ENCODE data around the gene DIPK1A.
A peak's percentile ranks its signal among the peaks of the same experiment; 100 is the strongest.

DIPK1A gene

GRCh38 chr1:92964998-92965397 is 3.7 kb upstream of the DIPK1A start:
- Histone ChIP-seq H3K27ac (ENCODE audit: low read depth, low read length) (no peak overlapping the region), H3K4me3 (ENCODE audit: low read depth, low read length) (no peak overlapping the region), H3K4me1 (ENCODE audit: control insufficient read depth, insufficient read depth, low read length, unreplicated experiment) (peaks cover 6% of the 10 kb centered on the region), H2AFZ (ENCODE audit: low read length, unreplicated experiment) (no peak overlapping the region), H3K36me3 (ENCODE audit: insufficient read depth, low read length) (no peaks in the 10 kb centered on the region), H3K79me2 (ENCODE audit: control insufficient read depth, insufficient read depth, low read length, unreplicated experiment) (no peaks in the 10 kb centered on the region), H3K27me3 (ENCODE audit: insufficient read depth, low read length) (peaks cover 6% of the 10 kb centered on the region)

- peaks cover 6% of the 10 kb centered on the region for H3K4me1 ChIP-seq (ENCODE audit: control insufficient read depth, insufficient read depth, low read length, unreplicated experiment)
- no peaks in the 10 kb centered on the region for H3K79me2 ChIP-seq (ENCODE audit: control insufficient read depth, insufficient read depth, low read length, unreplicated experiment)
- peaks cover 6% of the 10 kb centered on the region for H3K27me3 ChIP-seq (ENCODE audit: insufficient read depth, low read length)
- no peak overlapping the region for H3K4me3 ChIP-seq (ENCODE audit: low read depth, low read length)
- H2AFZ ChIP-seq (ENCODE audit: low read length, unreplicated experiment), result no peak overlapping the region
- H3K36me3 ChIP-seq (ENCODE audit: insufficient read depth, low read length), result no peaks in the 10 kb centered on the region
- H3K27ac ChIP-seq (ENCODE audit: low read depth, low read length), result no peak overlapping the region
These were observed 3.1 kb upstream of the DIPK1A start for GRCh38 chr1:92964316-92964715.

GRCh38 chr1:92961896-92962752 is 862 bp upstream of the DIPK1A start:
- peaks cover 6% of the 10 kb centered on the region for H3K4me1 ChIP-seq (ENCODE audit: control insufficient read depth, insufficient read depth, low read length, unreplicated experiment)
- peaks cover 6% of the 10 kb centered on the region for H3K27me3 ChIP-seq (ENCODE audit: insufficient read depth, low read length)
- H3K36me3 ChIP-seq (ENCODE audit: insufficient read depth, low read length), result no peaks in the 10 kb centered on the region
- H3K79me2 ChIP-seq (ENCODE audit: control insufficient read depth, insufficient read depth, low read length, unreplicated experiment), result peaks cover 4% of the 10 kb centered on the region
- H3K4me3 ChIP-seq (ENCODE audit: low read depth, low read length), result peak overlapping the region; percentile 97
- H3K27ac ChIP-seq (ENCODE audit: low read depth, low read length), result peak overlapping the region; percentile 54
- H2AFZ ChIP-seq (ENCODE audit: low read length, unreplicated experiment), result peak overlapping the region; percentile 97

GRCh38 chr1:92960395-92961130 is 699 bp downstream of the DIPK1A start:
- Histone ChIP-seq H2AFZ (ENCODE audit: low read length, unreplicated experiment) (peak overlapping the region; percentile 79), H3K79me2 (ENCODE audit: control insufficient read depth, insufficient read depth, low read length, unreplicated experiment) (peaks cover 8% of the 10 kb centered on the region), H3K27ac (ENCODE audit: low read depth, low read length) (peak overlapping the region; percentile 72), H3K4me3 (ENCODE audit: low read depth, low read length) (peak overlapping the region; percentile 97), H3K36me3 (ENCODE audit: insufficient read depth, low read length) (no peaks in the 10 kb centered on the region), H3K4me1 (ENCODE audit: control insufficient read depth, insufficient read depth, low read length, unreplicated experiment) (peaks cover 6% of the 10 kb centered on the region), H3K27me3 (ENCODE audit: insufficient read depth, low read length) (peaks cover 6% of the 10 kb centered on the region)

GRCh38 chr1:92958203-92958970 is 2.9 kb downstream of the DIPK1A start:
- Histone ChIP-seq H3K27ac (ENCODE audit: low read depth, low read length) (no peak overlapping the region), H3K79me2 (ENCODE audit: control insufficient read depth, insufficient read depth, low read length, unreplicated experiment) (peaks cover 8% of the 10 kb centered on the region), H3K4me1 (ENCODE audit: control insufficient read depth, insufficient read depth, low read length, unreplicated experiment) (peaks cover 6% of the 10 kb centered on the region)

GRCh38 chr1:92957030-92957734 is 4.1 kb downstream of the DIPK1A start:
- no peaks in the 10 kb centered on the region for H3K36me3 ChIP-seq (ENCODE audit: insufficient read depth, low read length)
- H3K4me1 ChIP-seq (ENCODE audit: control insufficient read depth, insufficient read depth, low read length, unreplicated experiment), result peaks cover 2% of the 10 kb centered on the region
- no peak overlapping the region for H2AFZ ChIP-seq (ENCODE audit: low read length, unreplicated experiment)
- no peak overlapping the region for H3K4me3 ChIP-seq (ENCODE audit: low read depth, low read length)
- peaks cover 12% of the 10 kb centered on the region for H3K79me2 ChIP-seq (ENCODE audit: control insufficient read depth, insufficient read depth, low read length, unreplicated experiment)
- no peaks in the 10 kb centered on the region for H3K27me3 ChIP-seq (ENCODE audit: insufficient read depth, low read length)
- no peak overlapping the region for H3K27ac ChIP-seq (ENCODE audit: low read depth, low read length)

More at GRCh38 chr1:92958203-92958970, 2.9 kb downstream of the DIPK1A start:
- Histone ChIP-seq H3K36me3 (ENCODE audit: insufficient read depth, low read length) (no peaks in the 10 kb centered on the region), H3K4me3 (ENCODE audit: low read depth, low read length) (no peak overlapping the region), H2AFZ (ENCODE audit: low read length, unreplicated experiment) (no peak overlapping the region), H3K27me3 (ENCODE audit: insufficient read depth, low read length) (no peaks in the 10 kb centered on the region)

- Histone ChIP-seq H3K27ac (ENCODE audit: low read depth, low read length) (no peak overlapping the region), H3K4me1 (ENCODE audit: control insufficient read depth, insufficient read depth, low read length, unreplicated experiment) (peaks cover 9% of the 10 kb centered on the region), H2AFZ (ENCODE audit: low read length, unreplicated experiment) (no peak overlapping the region), H3K4me3 (ENCODE audit: low read depth, low read length) (no peak overlapping the region), H3K79me2 (ENCODE audit: control insufficient read depth, insufficient read depth, low read length, unreplicated experiment) (peaks cover 12% of the 10 kb centered on the region), H3K36me3 (ENCODE audit: insufficient read depth, low read length) (no peaks in the 10 kb centered on the region), H3K27me3 (ENCODE audit: insufficient read depth, low read length) (no peaks in the 10 kb centered on the region)
These were observed 4.8 kb downstream of the DIPK1A start for GRCh38 chr1:92956254-92957029.

GRCh38 chr1:92953491-92953890 is 7.8 kb downstream of the DIPK1A start:
- H3K36me3 ChIP-seq (ENCODE audit: insufficient read depth, low read length), result no peaks in the 10 kb centered on the region
- H3K4me1 ChIP-seq (ENCODE audit: control insufficient read depth, insufficient read depth, low read length, unreplicated experiment), result peaks cover 28% of the 10 kb centered on the region
- no peak overlapping the region for H3K4me3 ChIP-seq (ENCODE audit: low read depth, low read length)
- H3K27ac ChIP-seq (ENCODE audit: low read depth, low read length), result no peak overlapping the region
- no peak overlapping the region for H2AFZ ChIP-seq (ENCODE audit: low read length, unreplicated experiment)
- H3K79me2 ChIP-seq (ENCODE audit: control insufficient read depth, insufficient read depth, low read length, unreplicated experiment), result peaks cover 14% of the 10 kb centered on the region
- no peaks in the 10 kb centered on the region for H3K27me3 ChIP-seq (ENCODE audit: insufficient read depth, low read length)

- H3K4me3 ChIP-seq (ENCODE audit: low read depth, low read length), result no peak overlapping the region
- H3K4me1 ChIP-seq (ENCODE audit: control insufficient read depth, insufficient read depth, low read length, unreplicated experiment), result peaks cover 28% of the 10 kb centered on the region
- H3K27me3 ChIP-seq (ENCODE audit: insufficient read depth, low read length), result no peaks in the 10 kb centered on the region
- H3K79me2 ChIP-seq (ENCODE audit: control insufficient read depth, insufficient read depth, low read length, unreplicated experiment), result peaks cover 12% of the 10 kb centered on the region
- no peak overlapping the region for H2AFZ ChIP-seq (ENCODE audit: low read length, unreplicated experiment)
- H3K36me3 ChIP-seq (ENCODE audit: insufficient read depth, low read length), result no peaks in the 10 kb centered on the region
- no peak overlapping the region for H3K27ac ChIP-seq (ENCODE audit: low read depth, low read length)
These were observed 8.5 kb downstream of the DIPK1A start for GRCh38 chr1:92952714-92953113.
